Heart right ventricle (tissue), 16 donors: ENCODE data around the gene QSOX1. TPM values are rescaled to one million over a fixed set of nuclear protein-coding genes. Genes with fewer than 3 reads are reported as not detected.

Experiments used
- ATAC-seq, 8 donors: fragments of 200-7000 bp; cut with Tn5 transposase; one replicate each; pipeline ENCODE4 v1.9.1; 2020; ENCODE audit warnings: mild to moderate bottlenecking in 8 of 8, moderate library complexity in 8 of 8, moderate number of reproducible peaks in 1 of 8
- DNase-seq, 2 donors: peaks; one replicate each; pipeline ENCODE4 v3.0.0-alpha.2; 2020
- H3K27ac ChIP-seq, 10 donors: fragments of 200-600 bp; sonication (generic) in 2 of 10; one replicate each; pipeline versions ENCODE4 v1.5.0 to v1.8.0; 2020 to 2022; ENCODE audit warnings: mild to moderate bottlenecking in 3 of 10
- H3K27me3 ChIP-seq, 7 donors: fragments of 200-600 bp; one replicate each; pipeline ENCODE4 v1.8.0; 2021 to 2022; ENCODE audit warnings: mild to moderate bottlenecking in 2 of 7
- H3K36me3 ChIP-seq, 9 donors: fragments of 200-600 bp; sonication (generic) in 1 of 9; one replicate each; pipeline versions ENCODE4 v1.5.0 to v1.8.0; 2020 to 2022; ENCODE audit warnings: mild to moderate bottlenecking in 2 of 9
- H3K4me1 ChIP-seq, 9 donors: fragments of 200-600 bp; sonication (generic) in 1 of 9; one replicate each; pipeline versions ENCODE4 v1.5.0 to v1.8.0; 2020 to 2022; ENCODE audit warnings: mild to moderate bottlenecking in 4 of 9
- H3K4me3 ChIP-seq, 10 donors: fragments of 200-600 bp; sonication (generic) in 2 of 10; one replicate each; pipeline versions ENCODE4 v1.5.0 to v1.8.0; 2020 to 2022; ENCODE audit warnings: mild to moderate bottlenecking in 7 of 10, moderate library complexity in 2 of 10
- H3K9me3 ChIP-seq, 11 donors: fragments of 200-600 bp in 10 of 11; sonication (generic) in 2 of 11; one replicate each; pipeline versions ENCODE4 v1.5.0 to v1.8.0; 2013 to 2022; ENCODE audit warnings: mild to moderate bottlenecking in 2 of 11, control low read depth in 1 of 11, moderate library complexity in 1 of 11
- WGBS, 2 donors: extraction: QIAGEN DNeasy Blood & Tissue Kit; methylation state at CpG; one replicate each; pipeline ENCODE4 v1.1.7; 2013; ENCODE audit warnings: inconsistent platforms in 1 of 2; 5-methylcytosine and 5-hydroxymethylcytosine counted together
- intact Hi-C, 10 donors: fragments of 100-400 bp; cut with DNase I; formaldehyde crosslinking; loops; one replicate each; pipeline versions ENCODE4 v1.11.1 to v1.14.2; 2022
- polyA plus RNA-seq, 2 donors: library from polyadenylated mRNA; stranded (reverse); fragments of 200-250 nt; gene quantifications; one replicate each; pipeline ENCODE4 v1.2.3, GENCODE V29; 2013
- total RNA-seq, 10 donors: library from RNA; stranded (reverse); fragmentation: NEBNext Ultra II Directional in 3 of 10; extraction: Animal tissue kit (Norgen Biotek cat#: 25700) in 3 of 10; gene quantifications; one replicate each; pipeline versions ENCODE4 v1.2.1 to v1.2.4, GENCODE V29; 2021 to 2023
- TF ChIP-seq, protein P1 (sequence below), 9 donors: fragments of 200-600 bp; sonication (generic) in 2 of 9; IDR thresholded peaks; one replicate each; pipeline versions ENCODE4 v1.5.0 to v1.8.0; 2021 to 2022; ENCODE audit warnings: antibody characterized with exemption in 9 of 9, mild to moderate bottlenecking in 5 of 9, moderate library complexity in 1 of 9
- donor health status: Arrhythmogenic right ventricular cardiomyopathy.
- donor health status: ischemic (EF 13 %, LVEDD 7.1; RV severe dilation, severe dysfunction).
- donor health status: healthy with polysubstance abuse.
- donor health status: DM: no; HTN: yes; CAD: no.
- donor health status: DM: no; HTN: no; CAD: no.
- donor health status: ischemic (EF 25% LVEDD 6.9; RV normal size, moderate dysfunction).
- donor health status: ischemic (EF 25% LVEDD 5.7; RV mildly dilated, moderate dysfunction).
- donor health status: healthy.
- donor health status: DM: yes; HTN: yes; CAD: no.
- donor health status: Ischemic cardiomyopathy.
- donor health status: ischemic (EF 35%, LVEDD 5.7; RV mildly dilated, moderate dysfunction).
- donor health status: nonischemic (EF 11% LVEDD 7.7; RV severe dilation, severe dysfunction).
- donor health status: DM: yes; HTN: yes; CAD: no.
- donor health status: PGD.
- donor health status: ischemic (EF 29% LVEDD 5.4; RV normal size, mild dysfunction).
- donor health status: nonischemic (EF 23%, LVEDD 6.1; RV moderate dilation, normal function).

The QSOX1 gene
- total and polyA plus RNA-seq, 12 donors, result 43.5 to 198 (median 84.6) TPM

DNA sequence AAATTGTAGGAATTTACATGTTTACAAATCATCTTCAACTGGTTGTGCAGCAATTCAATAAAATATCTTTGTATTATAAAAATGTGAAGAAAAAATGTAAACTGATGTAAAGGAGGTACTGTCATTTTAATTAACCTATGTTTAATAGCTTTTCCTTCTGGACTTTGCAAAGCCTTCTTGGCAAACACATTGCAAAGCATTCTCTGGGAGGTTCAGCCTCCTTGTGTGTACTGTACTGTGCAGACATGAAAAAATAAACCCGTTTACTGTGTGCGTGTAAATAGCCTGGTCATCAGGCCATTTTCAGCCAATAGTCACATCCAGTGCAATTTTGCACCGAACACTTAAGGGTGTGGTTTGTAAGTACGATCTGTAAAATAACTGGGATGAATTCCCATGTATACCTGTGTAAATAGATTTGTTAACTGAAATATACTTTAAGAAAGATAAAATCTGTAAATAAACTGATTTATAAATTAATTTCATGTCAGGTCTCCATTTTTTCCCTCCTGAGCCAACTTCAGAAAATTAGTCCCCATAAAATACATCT is 40.2 kb upstream of the QSOX1 start:
- DNase-seq, result no peak
- WGBS, 2 donors, result 66 to 70% methylated on average over 4 of the region's 4 CpGs
- peaks cover 0 to 46% (median 21%) of the 10 kb centered on the region in 9 donors for H3K36me3 ChIP-seq
- ATAC-seq, result no peak
- intact Hi-C loops, result loop anchor here in 8 of 10 donors (5.0 to 10.0 kb wide), 4 partner anchors 43 to 63 kb away; no protein-coding TSS in a partner anchor
- H3K4me1 ChIP-seq, result peaks cover 5 to 46% (median 31%) of the 10 kb centered on the region in 9 donors
- TF ChIP-seq, protein P1, sequence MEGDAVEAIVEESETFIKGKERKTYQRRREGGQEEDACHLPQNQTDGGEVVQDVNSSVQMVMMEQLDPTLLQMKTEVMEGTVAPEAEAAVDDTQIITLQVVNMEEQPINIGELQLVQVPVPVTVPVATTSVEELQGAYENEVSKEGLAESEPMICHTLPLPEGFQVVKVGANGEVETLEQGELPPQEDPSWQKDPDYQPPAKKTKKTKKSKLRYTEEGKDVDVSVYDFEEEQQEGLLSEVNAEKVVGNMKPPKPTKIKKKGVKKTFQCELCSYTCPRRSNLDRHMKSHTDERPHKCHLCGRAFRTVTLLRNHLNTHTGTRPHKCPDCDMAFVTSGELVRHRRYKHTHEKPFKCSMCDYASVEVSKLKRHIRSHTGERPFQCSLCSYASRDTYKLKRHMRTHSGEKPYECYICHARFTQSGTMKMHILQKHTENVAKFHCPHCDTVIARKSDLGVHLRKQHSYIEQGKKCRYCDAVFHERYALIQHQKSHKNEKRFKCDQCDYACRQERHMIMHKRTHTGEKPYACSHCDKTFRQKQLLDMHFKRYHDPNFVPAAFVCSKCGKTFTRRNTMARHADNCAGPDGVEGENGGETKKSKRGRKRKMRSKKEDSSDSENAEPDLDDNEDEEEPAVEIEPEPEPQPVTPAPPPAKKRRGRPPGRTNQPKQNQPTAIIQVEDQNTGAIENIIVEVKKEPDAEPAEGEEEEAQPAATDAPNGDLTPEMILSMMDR (IDR thresholded peaks at IDR 0.05), result no peak
- no peak overlapping the region for H3K27ac ChIP-seq
- no peaks in the 10 kb centered on the region for H3K9me3 ChIP-seq
- no peak overlapping the region for H3K4me3 ChIP-seq
- H3K27me3 ChIP-seq, result no peaks in the 10 kb centered on the region

DNA sequence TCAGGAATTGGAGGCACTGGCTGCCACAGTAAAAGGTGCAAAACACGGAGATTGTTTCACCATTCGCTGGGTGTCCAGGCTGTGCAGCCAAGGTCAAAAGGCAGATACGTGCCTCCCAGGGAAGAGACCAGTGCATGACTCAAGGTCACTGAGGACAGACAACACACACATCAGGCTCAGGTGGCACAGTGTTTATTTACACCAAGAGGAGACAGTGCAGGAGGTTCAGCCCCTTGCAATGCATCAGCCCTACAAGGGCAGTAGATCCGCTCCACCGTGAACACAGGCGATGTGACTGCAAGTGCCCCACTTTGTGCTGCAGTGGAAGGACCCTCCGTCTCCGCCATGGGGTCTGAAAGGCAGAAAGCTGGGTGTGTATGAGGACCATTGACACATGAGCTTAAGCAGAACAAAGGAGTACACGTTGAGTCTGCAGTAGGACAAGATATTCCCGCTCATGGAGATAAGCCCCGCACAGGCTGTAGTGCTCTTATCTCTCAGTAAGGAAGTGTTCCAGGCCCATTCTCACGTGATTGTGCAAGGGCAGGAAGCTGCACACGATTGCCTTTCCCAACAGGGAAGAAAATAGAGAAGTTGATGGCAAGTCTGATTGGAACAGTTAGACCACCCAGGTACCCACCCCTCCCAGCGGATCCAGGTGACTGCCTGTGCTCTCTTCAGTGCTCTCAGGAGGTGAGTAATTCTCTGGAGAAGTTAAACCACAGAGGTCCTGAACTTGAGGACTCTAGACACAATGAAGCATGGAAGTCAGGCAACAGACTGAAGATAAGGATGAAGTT is 37.5 kb upstream of the QSOX1 start:
- Histone ChIP-seq H3K36me3 (peaks cover 0 to 19% (median 3%) of the 10 kb centered on the region in 9 donors), H3K4me1 (peaks cover 5 to 45% (median 31%) of the 10 kb centered on the region in 9 donors), H3K27ac (peak overlapping the region in 2 of 10 donors; percentile 2 to 24), H3K9me3 (no peaks in the 10 kb centered on the region), H3K4me3 (no peak overlapping the region), H3K27me3 (no peaks in the 10 kb centered on the region)
- peak; percentile 21 to 88 (median 72) for ATAC-seq
- intact Hi-C loops, result loop anchor here in 5 of 10 donors (2.0 to 10.0 kb wide), 3 partner anchors 50 to 58 kb away; no protein-coding TSS in a partner anchor
- WGBS, 2 donors, result 37 to 47% methylated on average over 14 of the region's 14 CpGs
- TF ChIP-seq, protein P1 (IDR thresholded peaks at IDR 0.05), result no peak
- DNase-seq, result peak in 1 of 2 donors; percentile 15

DNA sequence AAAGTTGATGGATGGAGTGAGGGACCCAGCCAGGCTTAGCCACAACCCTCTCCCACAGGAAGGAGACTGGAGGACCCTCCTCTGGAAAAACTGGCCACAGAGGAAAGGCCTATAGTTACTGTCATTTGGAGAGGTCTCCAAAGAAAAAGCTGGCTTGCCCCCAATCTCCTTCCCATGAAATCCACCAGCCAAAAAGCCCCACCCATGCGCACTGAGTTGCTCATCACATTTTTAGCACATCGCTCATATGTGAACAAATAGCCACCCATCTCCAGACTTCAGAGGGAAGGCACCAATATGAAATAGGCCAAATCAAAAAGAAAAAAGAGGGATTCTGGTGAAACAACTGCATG is 36.9 kb upstream of the QSOX1 start:
- 67 to 82% methylated on average over 2 of the region's 2 CpGs for WGBS, 2 donors
- ATAC-seq (peak in 5 of 8 donors; percentile 13 to 61 (median 33)), DNase-seq (no peak)
- Histone ChIP-seq H3K27me3 (no peaks in the 10 kb centered on the region), H3K4me3 (no peak overlapping the region), H3K4me1 (peaks cover 5 to 40% (median 27%) of the 10 kb centered on the region in 9 donors), H3K9me3 (no peaks in the 10 kb centered on the region), H3K27ac (peak overlapping the region in 3 of 10 donors; percentile 2 to 24 (median 4)), H3K36me3 (peaks cover 0 to 14% (median 0%) of the 10 kb centered on the region in 9 donors)
- TF ChIP-seq, protein P1 (IDR thresholded peaks at IDR 0.05), result no peak
- intact Hi-C loops, result loop anchor here in 5 of 10 donors (2.0 to 10.0 kb wide), 3 partner anchors 50 to 57 kb away; no protein-coding TSS in a partner anchor

DNA sequence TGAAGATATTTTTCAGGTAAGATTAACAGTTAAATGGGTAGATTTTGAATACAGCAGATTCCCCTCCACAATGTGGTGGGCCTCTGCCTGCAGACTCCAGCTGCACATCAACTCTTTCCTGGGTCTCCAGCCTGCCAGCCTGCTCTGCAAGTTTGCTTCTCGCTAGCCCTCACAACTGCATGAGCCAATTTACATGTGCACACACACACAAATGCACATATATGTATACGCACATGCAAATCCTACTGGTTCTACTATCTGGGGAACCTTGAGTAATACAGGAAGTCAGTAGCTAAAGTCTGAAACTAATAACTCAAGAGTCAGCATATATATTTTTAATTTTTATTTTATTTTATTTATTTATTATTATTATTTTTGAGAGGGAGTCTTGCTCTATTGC is 34.8 kb upstream of the QSOX1 start:
- WGBS, 2 donors, result 91 to 99% methylated on average over 2 of the region's 2 CpGs
- no peak for DNase-seq

More for the DNA sequence above, 34.8 kb upstream of the QSOX1 start:
- no peak for ATAC-seq
- intact Hi-C loops, result loop anchor here in 4 of 10 donors (5.0 to 10.0 kb wide), 2 partner anchors 47 to 55 kb away; no protein-coding TSS in a partner anchor
- TF ChIP-seq, protein P1 (IDR thresholded peaks at IDR 0.05), result no peak
- H3K9me3 ChIP-seq, result no peaks in the 10 kb centered on the region
- H3K36me3 ChIP-seq, result no peaks in the 10 kb centered on the region
- no peak overlapping the region for H3K27ac ChIP-seq
- no peaks in the 10 kb centered on the region for H3K27me3 ChIP-seq
- H3K4me3 ChIP-seq, result no peak overlapping the region
- H3K4me1 ChIP-seq, result peaks cover 0 to 19% (median 10%) of the 10 kb centered on the region in 9 donors
